Cardiac muscle cell (in vitro differentiated cells and primary cell): Measurements from ENCODE around the gene NEK7. TPM values are rescaled to one million over a fixed set of nuclear protein-coding genes. Genes with fewer than 3 reads are reported as not detected.

Experiments used
- DNase-seq, 2 donors: peaks; one replicate each; pipeline versions ENCODE4 v3.0.0 to v3.0.0-alpha.2; 2010 to 2017; ENCODE audit warnings: low read depth in 1 of 2, low spot score in 1 of 2
- H3K27ac ChIP-seq: fragments of 200-600 bp; sonication (generic); 2 replicates; pipeline ENCODE4 v1.5.1; 2016
- H3K27me3 ChIP-seq: fragments of 200-600 bp; sonication (generic); 2 replicates; pipeline ENCODE4 v1.6.0; 2016; ENCODE audit warnings: control low read depth
- H3K36me3 ChIP-seq: fragments of 200-600 bp; sonication (generic); 2 replicates; pipeline ENCODE4 v1.5.1; 2016; ENCODE audit warnings: control low read depth
- H3K4me1 ChIP-seq: fragments of 200-600 bp; sonication (generic); 2 replicates; pipeline ENCODE4 v1.8.1; 2017; ENCODE audit warnings: low read depth, mild to moderate bottlenecking, mixed run types
- H3K4me3 ChIP-seq: fragments of 200-600 bp; sonication (generic); 2 replicates; pipeline ENCODE4 v1.5.1; 2016; ENCODE audit warnings: mild to moderate bottlenecking
- H3K9me3 ChIP-seq: fragments of 200-600 bp; sonication (generic); 2 replicates; pipeline ENCODE4 v1.5.1; 2017; ENCODE audit warnings: low read depth, mild to moderate bottlenecking, control low read depth
- polyA plus RNA-seq: library from polyadenylated mRNA; unstranded; fragments of >200 nt; fragmentation: Nextera tagmentation; extraction: Ambion mirVana; gene quantifications from 2 replicates; pipeline ENCODE4 v1.2.1, GENCODE V29; 2016
- total RNA-seq: library from RNA; depleted of rRNA; stranded (reverse); fragments of >200 nt; gene quantifications from 2 replicates; pipeline ENCODE4 v1.2.3, GENCODE V29; 2016
- TF ChIP-seq, protein P1 (sequence below): IDR thresholded peaks from 2 replicates; pipeline ENCODE4 v1.5.1; 2012; ENCODE audit warnings: low read depth, mild to moderate bottlenecking, low read length

The NEK7 gene
- total and polyA plus RNA-seq, 2 experiments from 2014 or later: 46.1 to 63.1 TPM

DNA sequence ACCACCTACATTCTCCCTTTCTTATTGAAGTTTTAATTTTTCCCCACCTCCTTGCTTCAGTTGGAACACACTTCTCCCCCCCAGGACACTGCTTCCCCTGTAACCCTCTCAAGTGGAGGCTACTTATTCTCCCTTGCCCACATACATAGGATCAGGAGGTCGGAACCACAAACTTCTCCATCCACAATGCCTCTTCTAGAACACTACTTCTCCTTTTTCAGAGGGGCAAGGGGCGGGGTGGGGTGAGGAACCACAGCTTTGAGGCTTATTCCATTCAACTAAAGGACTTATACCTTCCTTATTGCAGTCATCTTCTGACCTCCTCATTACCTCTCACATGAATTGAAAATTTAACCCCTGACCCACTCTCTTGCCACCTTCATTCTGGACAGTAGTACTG, 81.3 kb downstream of the NEK7 start:
- no peak for DNase-seq
- Histone ChIP-seq H3K27me3 (no peaks in the 10 kb centered on the region), H3K9me3 (no peaks in the 10 kb centered on the region), H3K27ac (no peak overlapping the region), H3K36me3 (no peaks in the 10 kb centered on the region), H3K4me3 (no peak overlapping the region), H3K4me1 (peaks cover 8% of the 10 kb centered on the region)
- TF ChIP-seq, protein P1, sequence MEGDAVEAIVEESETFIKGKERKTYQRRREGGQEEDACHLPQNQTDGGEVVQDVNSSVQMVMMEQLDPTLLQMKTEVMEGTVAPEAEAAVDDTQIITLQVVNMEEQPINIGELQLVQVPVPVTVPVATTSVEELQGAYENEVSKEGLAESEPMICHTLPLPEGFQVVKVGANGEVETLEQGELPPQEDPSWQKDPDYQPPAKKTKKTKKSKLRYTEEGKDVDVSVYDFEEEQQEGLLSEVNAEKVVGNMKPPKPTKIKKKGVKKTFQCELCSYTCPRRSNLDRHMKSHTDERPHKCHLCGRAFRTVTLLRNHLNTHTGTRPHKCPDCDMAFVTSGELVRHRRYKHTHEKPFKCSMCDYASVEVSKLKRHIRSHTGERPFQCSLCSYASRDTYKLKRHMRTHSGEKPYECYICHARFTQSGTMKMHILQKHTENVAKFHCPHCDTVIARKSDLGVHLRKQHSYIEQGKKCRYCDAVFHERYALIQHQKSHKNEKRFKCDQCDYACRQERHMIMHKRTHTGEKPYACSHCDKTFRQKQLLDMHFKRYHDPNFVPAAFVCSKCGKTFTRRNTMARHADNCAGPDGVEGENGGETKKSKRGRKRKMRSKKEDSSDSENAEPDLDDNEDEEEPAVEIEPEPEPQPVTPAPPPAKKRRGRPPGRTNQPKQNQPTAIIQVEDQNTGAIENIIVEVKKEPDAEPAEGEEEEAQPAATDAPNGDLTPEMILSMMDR: no peak

DNA sequence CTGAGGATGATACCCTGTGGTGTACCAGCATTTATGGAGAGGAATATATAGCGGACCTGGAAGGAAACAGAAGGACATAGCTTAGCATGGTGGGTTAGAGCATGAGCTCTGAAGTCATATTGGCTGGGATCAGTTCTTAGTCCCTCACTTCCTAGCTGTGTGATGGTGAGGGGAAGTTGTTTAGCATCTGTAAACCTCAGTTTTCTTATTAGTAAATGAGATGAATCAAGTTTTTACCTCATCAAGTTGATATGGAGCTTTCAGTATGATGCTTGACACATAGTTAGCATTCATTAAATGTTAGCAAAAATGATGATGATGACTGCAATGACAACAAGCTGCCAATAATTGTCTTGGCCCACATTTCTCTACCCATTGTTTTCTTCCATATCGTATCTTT, 84.8 kb downstream of the NEK7 start:
- H3K27me3 ChIP-seq: no peaks in the 10 kb centered on the region
- no peak for DNase-seq
- H3K4me3 ChIP-seq: no peak overlapping the region
- TF ChIP-seq, protein P1: no peak
- no peaks in the 10 kb centered on the region for H3K36me3 ChIP-seq
- no peak overlapping the region for H3K27ac ChIP-seq
- peaks cover 25% of the 10 kb centered on the region for H3K4me1 ChIP-seq
- H3K9me3 ChIP-seq: no peaks in the 10 kb centered on the region

DNA sequence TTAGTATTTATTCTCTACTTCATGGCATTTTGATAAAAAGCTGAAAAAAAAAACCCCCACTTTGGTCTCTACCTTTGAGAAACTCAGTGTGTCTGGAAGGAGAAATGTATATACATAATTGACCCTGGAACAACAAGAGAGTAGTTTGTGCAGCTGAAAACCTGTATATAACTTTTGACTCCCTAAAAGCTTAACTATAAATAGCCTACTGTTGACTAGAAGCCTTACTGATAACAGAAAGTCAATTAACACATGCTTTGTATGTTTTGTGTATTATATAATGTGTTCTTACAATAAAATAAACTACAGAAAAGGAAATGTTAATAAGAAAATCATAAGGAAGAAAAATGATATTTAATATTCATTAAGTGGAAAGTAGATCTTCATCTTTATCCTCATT, 88.0 kb downstream of the NEK7 start:
- Histone ChIP-seq H3K36me3 (no peaks in the 10 kb centered on the region), H3K27ac (peak overlapping the region; percentile 76), H3K27me3 (no peaks in the 10 kb centered on the region), H3K9me3 (no peaks in the 10 kb centered on the region), H3K4me3 (no peak overlapping the region), H3K4me1 (peaks cover 25% of the 10 kb centered on the region)
- no peak for DNase-seq
- TF ChIP-seq, protein P1: no peak

DNA sequence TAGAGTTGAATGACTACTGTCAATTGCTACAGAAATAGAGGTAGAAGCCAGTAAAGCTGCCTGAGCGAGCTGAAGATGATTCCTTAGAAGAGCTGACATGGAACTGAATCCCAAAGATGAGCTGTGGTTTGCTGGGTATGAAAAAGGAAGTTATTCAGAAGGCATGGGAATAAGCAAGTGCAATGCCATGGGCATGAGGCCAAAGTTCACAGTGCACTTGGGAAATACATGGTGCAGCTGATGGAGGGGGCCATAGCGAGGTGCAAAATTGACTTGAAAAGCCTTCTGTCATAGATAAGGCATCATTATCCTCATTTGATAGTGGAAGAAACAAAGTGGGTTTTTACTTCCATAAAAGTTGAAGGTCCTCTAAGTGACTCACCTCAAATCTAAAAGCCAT, 88.6 kb downstream of the NEK7 start:
- no peak for DNase-seq
- H3K27me3 ChIP-seq: no peaks in the 10 kb centered on the region
- H3K4me1 ChIP-seq: peaks cover 25% of the 10 kb centered on the region
- no peaks in the 10 kb centered on the region for H3K36me3 ChIP-seq
- TF ChIP-seq, protein P1: no peak
- H3K9me3 ChIP-seq: no peaks in the 10 kb centered on the region
- peak overlapping the region; percentile 76 for H3K27ac ChIP-seq
- no peak overlapping the region for H3K4me3 ChIP-seq

DNA sequence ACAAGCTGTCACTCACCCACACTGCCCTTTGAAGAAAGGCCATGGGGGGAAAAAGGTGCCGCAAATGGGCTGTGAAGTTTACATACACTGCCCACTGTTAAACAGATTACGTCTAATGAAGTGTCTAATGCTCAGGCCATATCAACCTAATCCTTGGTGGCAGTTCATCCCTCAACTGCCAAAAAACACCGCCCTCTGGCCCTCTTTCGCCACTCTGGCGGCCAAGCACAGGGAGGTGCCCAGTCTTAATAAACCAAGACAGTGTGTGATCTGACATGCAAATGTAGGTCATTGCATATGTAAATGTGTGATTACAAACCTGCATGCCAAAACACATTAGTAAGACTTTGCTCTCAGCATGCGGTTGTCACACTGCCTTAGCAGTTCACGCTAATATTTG, 89.5 kb downstream of the NEK7 start:
- no peak for DNase-seq
- Histone ChIP-seq H3K27ac (peak overlapping the region; percentile 39), H3K4me3 (no peak overlapping the region), H3K36me3 (no peaks in the 10 kb centered on the region), H3K4me1 (peaks cover 25% of the 10 kb centered on the region), H3K27me3 (no peaks in the 10 kb centered on the region), H3K9me3 (no peaks in the 10 kb centered on the region)
- TF ChIP-seq, protein P1: no peak

DNA sequence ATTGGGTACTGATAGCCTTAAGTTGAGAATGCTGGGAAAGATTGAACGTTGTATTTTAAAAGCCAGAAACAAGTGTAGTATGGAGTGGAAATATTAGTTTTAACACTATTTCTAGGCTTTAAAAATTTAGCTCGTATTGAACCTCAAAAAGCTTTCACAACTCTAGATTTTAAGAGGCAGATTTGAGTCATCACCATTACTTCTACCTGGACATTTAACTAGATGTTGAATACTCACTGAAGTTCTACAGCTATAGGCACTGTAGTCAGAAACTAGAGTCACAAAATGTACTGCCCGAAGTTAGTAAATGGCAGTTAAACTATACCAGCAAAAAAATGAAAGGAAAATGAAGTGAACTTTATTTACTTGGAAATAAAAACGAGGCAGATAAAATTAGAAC, 96.5 kb downstream of the NEK7 start:
- peak overlapping the region; percentile 45 for H3K27ac ChIP-seq
- TF ChIP-seq, protein P1: no peak
- no peak for DNase-seq
- no peaks in the 10 kb centered on the region for H3K27me3 ChIP-seq
- no peak overlapping the region for H3K4me3 ChIP-seq
- no peaks in the 10 kb centered on the region for H3K36me3 ChIP-seq
- H3K9me3 ChIP-seq: no peaks in the 10 kb centered on the region
- H3K4me1 ChIP-seq: no peaks in the 10 kb centered on the region
